Measurements from ENCODE around the gene ATP6V1B1.
"Not testable (repeated sequence)": the region's sequence is repeated elsewhere in the genome, so short reads cannot be mapped to it uniquely, and the experiment has no call there.

ATP6V1B1 gene

DNA sequence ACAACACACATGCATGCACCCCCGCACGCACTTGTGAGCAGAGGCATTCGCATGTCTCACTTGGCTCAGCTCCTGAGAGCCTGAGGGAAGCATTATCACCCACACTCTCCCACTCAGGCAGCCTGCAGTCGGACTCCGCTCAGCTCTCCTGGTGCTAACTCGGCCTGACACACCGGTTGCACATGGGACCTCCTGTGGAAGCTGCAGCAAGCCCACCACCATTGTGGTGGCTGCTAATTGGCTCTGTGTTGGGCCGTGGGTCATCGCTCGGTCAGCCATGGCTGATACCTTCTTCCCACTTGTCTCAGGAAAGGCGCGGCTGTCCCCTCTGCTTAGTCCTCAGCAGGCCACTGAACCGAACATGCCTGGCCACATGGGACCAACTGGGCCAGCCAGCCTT, 72.6 kb downstream of the ATP6V1B1 start:
- DNase-seq (ENCODE audit: low spot score), result no peak

DNA sequence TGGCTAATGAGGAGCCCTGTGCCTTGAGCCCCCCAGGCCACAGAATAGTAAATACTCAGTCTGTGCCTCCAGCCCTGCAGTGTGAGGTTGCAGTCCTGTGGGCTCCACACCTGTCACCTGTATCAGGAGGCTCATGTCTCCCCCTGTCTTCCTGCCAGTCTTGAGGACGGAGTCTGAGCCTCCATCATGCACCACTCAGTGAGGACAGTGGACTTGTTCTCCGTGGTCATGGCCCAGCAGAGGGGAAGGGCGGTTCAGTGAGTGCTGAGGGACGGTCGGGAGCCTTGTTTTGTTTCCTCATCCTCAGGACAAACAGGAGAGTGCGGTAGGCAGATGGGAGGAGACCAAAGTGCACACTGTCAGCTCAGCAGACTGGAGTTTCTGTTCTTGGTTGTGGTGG, 76.1 kb downstream of the ATP6V1B1 start:
- not testable (repeated sequence) for DNase-seq (ENCODE audit: low spot score)

Measured in RKO (cell line).